Liver (tissue), 9 donors: Measurements from ENCODE around the gene WDFY1. TPM values are rescaled to one million over a fixed set of nuclear protein-coding genes. Genes with fewer than 3 reads are reported as not detected.

ENCODE experiments used
- DNase-seq: peaks from one replicate; pipeline ENCODE4 v3.0.0-alpha.2; 2017; ENCODE audit warnings: low spot score
- H3K27ac ChIP-seq, 2 donors: one replicate each; pipeline ENCODE4 v1.7.0; 2013; ENCODE audit warnings: inconsistent platforms in 2 of 2, low read length in 2 of 2, control low read depth in 1 of 2, low read depth in 1 of 2, mild to moderate bottlenecking in 1 of 2
- H3K27me3 ChIP-seq, 4 donors: one replicate each; pipeline versions ENCODE4 v1.6.1 to v1.7.0; 2013; ENCODE audit warnings: low read length in 3 of 4, inconsistent platforms in 1 of 4, mild to moderate bottlenecking in 1 of 4, moderate library complexity in 1 of 4; ENCODE audit not compliant: control insufficient read depth in 4 of 4, insufficient read depth in 4 of 4
- H3K36me3 ChIP-seq, 4 donors: one replicate each; pipeline versions ENCODE4 v1.6.1 to v1.7.0; 2013; ENCODE audit warnings: low read length in 3 of 4, mild to moderate bottlenecking in 3 of 4, low read depth in 1 of 4, moderate library complexity in 1 of 4; ENCODE audit not compliant: control insufficient read depth in 4 of 4, insufficient read depth in 3 of 4
- H3K4me1 ChIP-seq, 4 donors: one replicate each; pipeline versions ENCODE4 v1.6.1 to v1.7.0; 2013; ENCODE audit warnings: low read length in 3 of 4, mild to moderate bottlenecking in 3 of 4, moderate library complexity in 1 of 4; ENCODE audit not compliant: control insufficient read depth in 4 of 4, insufficient read depth in 4 of 4
- H3K4me3 ChIP-seq, 3 donors: one replicate each; pipeline versions ENCODE4 v1.6.1 to v1.7.0; 2013; ENCODE audit warnings: low read length in 3 of 3, control low read depth in 1 of 3, low read depth in 1 of 3, mild to moderate bottlenecking in 1 of 3
- H3K9ac ChIP-seq, 2 donors: one replicate each; pipeline ENCODE4 v1.7.0; 2013; ENCODE audit warnings: low read length in 2 of 2, mild to moderate bottlenecking in 2 of 2, moderate library complexity in 2 of 2, control low read depth in 1 of 2, low read depth in 1 of 2
- H3K9me3 ChIP-seq, 4 donors: one replicate each; pipeline versions ENCODE4 v1.6.1 to v1.7.0; 2013; ENCODE audit warnings: low read length in 3 of 4; ENCODE audit not compliant: control insufficient read depth in 4 of 4
- EGR1 ChIP-seq, 2 donors: IDR thresholded peaks; 2 replicates each; pipeline ENCODE4 v1.6.1; 2016 to 2018; ENCODE audit warnings: antibody characterized with exemption in 2 of 2, low read depth in 2 of 2
- FOXA1 ChIP-seq: IDR thresholded peaks from 2 replicates; pipeline ENCODE4 v1.6.1; 2016; ENCODE audit warnings: antibody characterized with exemption
- GABPA ChIP-seq, 2 donors: IDR thresholded peaks in 1 of 2; conservative IDR thresholded peaks in 1 of 2; 2 replicates each; pipeline ENCODE4 v1.6.1; 2016; ENCODE audit warnings: antibody characterized with exemption in 2 of 2, mild to moderate bottlenecking in 1 of 2, moderate library complexity in 1 of 2
- HNF4A ChIP-seq, 2 donors: conservative IDR thresholded peaks; 2 replicates each; pipeline ENCODE4 v1.6.1; 2016; ENCODE audit warnings: antibody characterized with exemption in 2 of 2, mild to moderate bottlenecking in 2 of 2
- RAD21 ChIP-seq, 2 donors: IDR thresholded peaks; 2 replicates each; pipeline ENCODE4 v1.6.1; 2016; ENCODE audit warnings: antibody characterized with exemption in 2 of 2, mild to moderate bottlenecking in 2 of 2
- TAF1 ChIP-seq: conservative IDR thresholded peaks from 2 replicates; pipeline ENCODE4 v1.6.1; 2016; ENCODE audit warnings: antibody characterized with exemption, mild to moderate bottlenecking
- YY1 ChIP-seq: IDR thresholded peaks from 2 replicates; pipeline ENCODE4 v1.6.1; 2016; ENCODE audit warnings: antibody characterized with exemption, mild to moderate bottlenecking
- ZBTB33 ChIP-seq: IDR thresholded peaks from 2 replicates; pipeline ENCODE4 v1.6.1; 2016; ENCODE audit warnings: antibody characterized with exemption
- WGBS: extraction: QIAGEN DNeasy Blood & Tissue Kit; methylation state at CpG from one replicate; pipeline ENCODE4 v1.1.7; 2013; 5-methylcytosine and 5-hydroxymethylcytosine counted together
- polyA plus RNA-seq, 2 donors: library from polyadenylated mRNA; stranded (reverse) in 1 of 2; unstranded in 1 of 2; fragments of 200-250 nt in 1 of 2; fragments of >200 nt in 1 of 2; fragmentation: Nextera tagmentation in 1 of 2; extraction: Ambion mirVana in 1 of 2; gene quantifications; one replicate each; pipeline versions ENCODE4 v1.2.1 to v1.2.3, GENCODE V29; 2013 to 2015
- total RNA-seq, 2 donors: library from RNA; depleted of rRNA; stranded (reverse); fragments of >200 nt; gene quantifications; one replicate each; pipeline ENCODE4 v1.2.3, GENCODE V29; 2014
- TF ChIP-seq, protein P1 (sequence below): IDR thresholded peaks from 2 replicates; pipeline ENCODE4 v1.6.1; 2016; ENCODE audit warnings: antibody characterized with exemption
- TF ChIP-seq, protein P2 (sequence below): fragments of 150-350 bp; IDR thresholded peaks from 2 replicates; pipeline ENCODE4 v1.5.1; 2017; ENCODE audit warnings: improper control_type of control experiment, low read depth, low read length; ENCODE audit not compliant: missing input control
- TF ChIP-seq, protein P3 (sequence below): IDR thresholded peaks from 2 replicates; pipeline ENCODE4 v1.6.1; 2016; ENCODE audit warnings: antibody characterized with exemption, mild to moderate bottlenecking
- donor health status: healthy.
- donor health status: healthy.
- donor health status: healthy.
- donor health status: healthy.
- donor health status: healthy.

WDFY1 gene
- total and polyA plus RNA-seq, 4 donors, result 12.0 to 34.2 (median 24.1) TPM

- Histone ChIP-seq H3K27me3 (no peaks in the 10 kb centered on the region), H3K27ac (no peak overlapping the region), H3K9me3 (no peaks in the 10 kb centered on the region), H3K4me3 (no peak overlapping the region), H3K4me1 (no peaks in the 10 kb centered on the region), H3K36me3 (peaks cover 0 to 4% (median 2%) of the 10 kb centered on the region in 4 donors), H3K9ac (no peak overlapping the region)
- no peak for DNase-seq
- WGBS, result 82% methylated on average over 2 of the region's 2 CpGs
- TF ChIP-seq TAF1, result no peak
These were observed 79.1 kb downstream of the WDFY1 start for GRCh38 chr2:223865907-223866508.

DNA sequence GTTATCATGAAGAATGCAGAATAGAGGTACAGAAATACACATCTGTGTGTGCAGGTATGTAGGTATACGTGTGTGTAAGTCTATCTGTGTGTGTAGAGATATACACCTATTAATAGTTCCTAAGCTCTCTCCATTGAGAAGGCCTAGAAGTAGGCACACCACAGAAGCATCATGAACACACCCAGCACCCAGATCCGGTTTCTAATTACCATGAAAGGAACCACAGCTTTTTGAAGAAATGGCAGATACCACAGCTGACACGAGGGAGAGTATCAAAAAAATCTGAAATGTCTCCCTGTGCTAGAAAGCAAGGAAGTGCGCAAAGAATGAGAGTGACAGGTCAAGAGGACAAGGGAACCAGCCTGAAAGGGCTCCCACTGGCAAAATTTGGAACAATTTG lies 80.0 kb downstream of the WDFY1 start:
- no peak for TF ChIP-seq HNF4A (conservative IDR thresholded peaks at IDR 0.05)
- no peak for TF ChIP-seq FOXA1
- TF ChIP-seq TAF1, result no peak
- no peak for TF ChIP-seq GABPA (IDR thresholded peaks at IDR 0.05 in 1 of 2, conservative IDR thresholded peaks at IDR 0.05 in 1 of 2)
- no peak for TF ChIP-seq YY1
- no peak for TF ChIP-seq RAD21 (IDR thresholded peaks at IDR 0.05)
- no peak for TF ChIP-seq EGR1 (IDR thresholded peaks at IDR 0.05; ENCODE audit: low read depth in 2 of 2)
- no peak for TF ChIP-seq ZBTB33
- TF ChIP-seq, protein P1, sequence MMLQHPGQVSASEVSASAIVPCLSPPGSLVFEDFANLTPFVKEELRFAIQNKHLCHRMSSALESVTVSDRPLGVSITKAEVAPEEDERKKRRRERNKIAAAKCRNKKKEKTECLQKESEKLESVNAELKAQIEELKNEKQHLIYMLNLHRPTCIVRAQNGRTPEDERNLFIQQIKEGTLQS, result no peak
- TF ChIP-seq, protein P2, sequence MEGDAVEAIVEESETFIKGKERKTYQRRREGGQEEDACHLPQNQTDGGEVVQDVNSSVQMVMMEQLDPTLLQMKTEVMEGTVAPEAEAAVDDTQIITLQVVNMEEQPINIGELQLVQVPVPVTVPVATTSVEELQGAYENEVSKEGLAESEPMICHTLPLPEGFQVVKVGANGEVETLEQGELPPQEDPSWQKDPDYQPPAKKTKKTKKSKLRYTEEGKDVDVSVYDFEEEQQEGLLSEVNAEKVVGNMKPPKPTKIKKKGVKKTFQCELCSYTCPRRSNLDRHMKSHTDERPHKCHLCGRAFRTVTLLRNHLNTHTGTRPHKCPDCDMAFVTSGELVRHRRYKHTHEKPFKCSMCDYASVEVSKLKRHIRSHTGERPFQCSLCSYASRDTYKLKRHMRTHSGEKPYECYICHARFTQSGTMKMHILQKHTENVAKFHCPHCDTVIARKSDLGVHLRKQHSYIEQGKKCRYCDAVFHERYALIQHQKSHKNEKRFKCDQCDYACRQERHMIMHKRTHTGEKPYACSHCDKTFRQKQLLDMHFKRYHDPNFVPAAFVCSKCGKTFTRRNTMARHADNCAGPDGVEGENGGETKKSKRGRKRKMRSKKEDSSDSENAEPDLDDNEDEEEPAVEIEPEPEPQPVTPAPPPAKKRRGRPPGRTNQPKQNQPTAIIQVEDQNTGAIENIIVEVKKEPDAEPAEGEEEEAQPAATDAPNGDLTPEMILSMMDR, result no peak
- TF ChIP-seq, protein P3, sequence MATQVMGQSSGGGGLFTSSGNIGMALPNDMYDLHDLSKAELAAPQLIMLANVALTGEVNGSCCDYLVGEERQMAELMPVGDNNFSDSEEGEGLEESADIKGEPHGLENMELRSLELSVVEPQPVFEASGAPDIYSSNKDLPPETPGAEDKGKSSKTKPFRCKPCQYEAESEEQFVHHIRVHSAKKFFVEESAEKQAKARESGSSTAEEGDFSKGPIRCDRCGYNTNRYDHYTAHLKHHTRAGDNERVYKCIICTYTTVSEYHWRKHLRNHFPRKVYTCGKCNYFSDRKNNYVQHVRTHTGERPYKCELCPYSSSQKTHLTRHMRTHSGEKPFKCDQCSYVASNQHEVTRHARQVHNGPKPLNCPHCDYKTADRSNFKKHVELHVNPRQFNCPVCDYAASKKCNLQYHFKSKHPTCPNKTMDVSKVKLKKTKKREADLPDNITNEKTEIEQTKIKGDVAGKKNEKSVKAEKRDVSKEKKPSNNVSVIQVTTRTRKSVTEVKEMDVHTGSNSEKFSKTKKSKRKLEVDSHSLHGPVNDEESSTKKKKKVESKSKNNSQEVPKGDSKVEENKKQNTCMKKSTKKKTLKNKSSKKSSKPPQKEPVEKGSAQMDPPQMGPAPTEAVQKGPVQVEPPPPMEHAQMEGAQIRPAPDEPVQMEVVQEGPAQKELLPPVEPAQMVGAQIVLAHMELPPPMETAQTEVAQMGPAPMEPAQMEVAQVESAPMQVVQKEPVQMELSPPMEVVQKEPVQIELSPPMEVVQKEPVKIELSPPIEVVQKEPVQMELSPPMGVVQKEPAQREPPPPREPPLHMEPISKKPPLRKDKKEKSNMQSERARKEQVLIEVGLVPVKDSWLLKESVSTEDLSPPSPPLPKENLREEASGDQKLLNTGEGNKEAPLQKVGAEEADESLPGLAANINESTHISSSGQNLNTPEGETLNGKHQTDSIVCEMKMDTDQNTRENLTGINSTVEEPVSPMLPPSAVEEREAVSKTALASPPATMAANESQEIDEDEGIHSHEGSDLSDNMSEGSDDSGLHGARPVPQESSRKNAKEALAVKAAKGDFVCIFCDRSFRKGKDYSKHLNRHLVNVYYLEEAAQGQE, result no peak
- Histone ChIP-seq H3K27ac (no peak overlapping the region), H3K36me3 (no peaks in the 10 kb centered on the region), H3K4me3 (no peak overlapping the region), H3K9me3 (no peaks in the 10 kb centered on the region), H3K4me1 (no peaks in the 10 kb centered on the region), H3K9ac (no peak overlapping the region), H3K27me3 (no peaks in the 10 kb centered on the region)
- 91% methylated on average over 4 of the region's 4 CpGs for WGBS
- no peak for DNase-seq
